ENCODE measurements around the gene TRIM29.

TRIM29 gene

GRCh38 chr11:120104041-120104565 is 33.8 kb downstream of the TRIM29 start:
- Histone ChIP-seq H3K9ac (ENCODE audit: low read length) (no peak overlapping the region), H3K27me3 (ENCODE audit: control insufficient read depth, insufficient read depth, low read length) (peaks cover 19% of the 10 kb centered on the region), H3K9me3 (ENCODE audit: control insufficient read depth, insufficient read depth, low read depth, low read length) (0 out of 2 replicates have a peak, but pooled peaks cover 3% of the 10 kb centered on the region), H3K4me1 (ENCODE audit: control insufficient read depth, insufficient read depth, low read length) (peaks cover 18% of the 10 kb centered on the region), H3K4me3 (ENCODE audit: low read depth, low read length) (no peak overlapping the region), H3K27ac (ENCODE audit: low read depth, low read length) (no peak overlapping the region), H3K36me3 (ENCODE audit: control insufficient read depth, insufficient read depth, low read length) (no peaks in the 10 kb centered on the region)

- peaks cover 24% of the 10 kb centered on the region for H3K4me1 ChIP-seq (ENCODE audit: control insufficient read depth, insufficient read depth, low read length)
- H3K9ac ChIP-seq (ENCODE audit: low read length), result no peak overlapping the region
- H3K27ac ChIP-seq (ENCODE audit: low read depth, low read length), result no peak overlapping the region
- H3K4me3 ChIP-seq (ENCODE audit: low read depth, low read length), result no peak overlapping the region
- H3K27me3 ChIP-seq (ENCODE audit: control insufficient read depth, insufficient read depth, low read length), result peaks cover 32% of the 10 kb centered on the region
- no peaks in the 10 kb centered on the region for H3K36me3 ChIP-seq (ENCODE audit: control insufficient read depth, insufficient read depth, low read length)
- H3K9me3 ChIP-seq (ENCODE audit: control insufficient read depth, insufficient read depth, low read depth, low read length), result 0 out of 2 replicates have a peak, but pooled peaks cover 3% of the 10 kb centered on the region
Observed at GRCh38 chr11:120102864-120103122, 35.1 kb downstream of the TRIM29 start.

- Histone ChIP-seq H3K4me1 (ENCODE audit: control insufficient read depth, insufficient read depth, low read length) (peaks cover 25% of the 10 kb centered on the region), H3K9me3 (ENCODE audit: control insufficient read depth, insufficient read depth, low read depth, low read length) (0 out of 2 replicates have a peak, but pooled peaks cover 3% of the 10 kb centered on the region), H3K27ac (ENCODE audit: low read depth, low read length) (no peak overlapping the region), H3K9ac (ENCODE audit: low read length) (no peak overlapping the region), H3K4me3 (ENCODE audit: low read depth, low read length) (no peak overlapping the region), H3K36me3 (ENCODE audit: control insufficient read depth, insufficient read depth, low read length) (no peaks in the 10 kb centered on the region), H3K27me3 (ENCODE audit: control insufficient read depth, insufficient read depth, low read length) (peaks cover 33% of the 10 kb centered on the region)
Observed at GRCh38 chr11:120102050-120102863, 35.7 kb downstream of the TRIM29 start.

GRCh38 chr11:120098503-120099020 is 39.4 kb downstream of the TRIM29 start:
- no peak overlapping the region for H3K27ac ChIP-seq (ENCODE audit: low read depth, low read length)
- peaks cover 27% of the 10 kb centered on the region for H3K27me3 ChIP-seq (ENCODE audit: control insufficient read depth, insufficient read depth, low read length)

GRCh38 chr11:120097721-120098385 is 40.1 kb downstream of the TRIM29 start:
- Histone ChIP-seq H3K4me1 (ENCODE audit: control insufficient read depth, insufficient read depth, low read length) (peaks cover 28% of the 10 kb centered on the region), H3K27ac (ENCODE audit: low read depth, low read length) (no peak overlapping the region), H3K27me3 (ENCODE audit: control insufficient read depth, insufficient read depth, low read length) (peaks cover 27% of the 10 kb centered on the region), H3K36me3 (ENCODE audit: control insufficient read depth, insufficient read depth, low read length) (no peaks in the 10 kb centered on the region), H3K9ac (ENCODE audit: low read length) (no peak overlapping the region), H3K4me3 (ENCODE audit: low read depth, low read length) (no peak overlapping the region), H3K9me3 (ENCODE audit: control insufficient read depth, insufficient read depth, low read depth, low read length) (no peaks in the 10 kb centered on the region)

More at GRCh38 chr11:120098503-120099020, 39.4 kb downstream of the TRIM29 start:
- Histone ChIP-seq H3K9ac (ENCODE audit: low read length) (no peak overlapping the region), H3K36me3 (ENCODE audit: control insufficient read depth, insufficient read depth, low read length) (no peaks in the 10 kb centered on the region), H3K4me3 (ENCODE audit: low read depth, low read length) (no peak overlapping the region), H3K4me1 (ENCODE audit: control insufficient read depth, insufficient read depth, low read length) (peaks cover 29% of the 10 kb centered on the region), H3K9me3 (ENCODE audit: control insufficient read depth, insufficient read depth, low read depth, low read length) (no peaks in the 10 kb centered on the region)

- H3K27ac ChIP-seq (ENCODE audit: low read depth, low read length), result no peak overlapping the region
- no peak overlapping the region for H3K9ac ChIP-seq (ENCODE audit: low read length)
- peaks cover 27% of the 10 kb centered on the region for H3K27me3 ChIP-seq (ENCODE audit: control insufficient read depth, insufficient read depth, low read length)
- H3K9me3 ChIP-seq (ENCODE audit: control insufficient read depth, insufficient read depth, low read depth, low read length), result no peaks in the 10 kb centered on the region
- H3K36me3 ChIP-seq (ENCODE audit: control insufficient read depth, insufficient read depth, low read length), result no peaks in the 10 kb centered on the region
- H3K4me3 ChIP-seq (ENCODE audit: low read depth, low read length), result no peak overlapping the region
- peaks cover 32% of the 10 kb centered on the region for H3K4me1 ChIP-seq (ENCODE audit: control insufficient read depth, insufficient read depth, low read length)
Observed at GRCh38 chr11:120096369-120097191, 41.3 kb downstream of the TRIM29 start.

- H3K4me3 ChIP-seq (ENCODE audit: low read depth, low read length), result no peak overlapping the region
- H3K4me1 ChIP-seq (ENCODE audit: control insufficient read depth, insufficient read depth, low read length), result peaks cover 32% of the 10 kb centered on the region
- no peaks in the 10 kb centered on the region for H3K9me3 ChIP-seq (ENCODE audit: control insufficient read depth, insufficient read depth, low read depth, low read length)
- no peak overlapping the region for H3K9ac ChIP-seq (ENCODE audit: low read length)
- peaks cover 27% of the 10 kb centered on the region for H3K27me3 ChIP-seq (ENCODE audit: control insufficient read depth, insufficient read depth, low read length)
- no peak overlapping the region for H3K27ac ChIP-seq (ENCODE audit: low read depth, low read length)
- no peaks in the 10 kb centered on the region for H3K36me3 ChIP-seq (ENCODE audit: control insufficient read depth, insufficient read depth, low read length)
Observed at GRCh38 chr11:120095516-120095915, 42.4 kb downstream of the TRIM29 start.

- Histone ChIP-seq H3K9ac (ENCODE audit: low read length) (no peak overlapping the region), H3K27ac (ENCODE audit: low read depth, low read length) (no peak overlapping the region), H3K4me3 (ENCODE audit: low read depth, low read length) (no peak overlapping the region)
Observed at GRCh38 chr11:120091701-120092100, 46.2 kb downstream of the TRIM29 start.

GRCh38 chr11:120091121-120091520 is 46.8 kb downstream of the TRIM29 start:
- H3K9me3 ChIP-seq (ENCODE audit: control insufficient read depth, insufficient read depth, low read depth, low read length), result peaks cover 2% of the 10 kb centered on the region; the same call in 1 of the 2 replicates
- no peaks in the 10 kb centered on the region for H3K27me3 ChIP-seq (ENCODE audit: control insufficient read depth, insufficient read depth, low read length)
- no peak overlapping the region for H3K27ac ChIP-seq (ENCODE audit: low read depth, low read length)
- H3K4me1 ChIP-seq (ENCODE audit: control insufficient read depth, insufficient read depth, low read length), result peaks cover 6% of the 10 kb centered on the region
- H3K9ac ChIP-seq (ENCODE audit: low read length), result no peak overlapping the region
- H3K4me3 ChIP-seq (ENCODE audit: low read depth, low read length), result no peak overlapping the region
- no peaks in the 10 kb centered on the region for H3K36me3 ChIP-seq (ENCODE audit: control insufficient read depth, insufficient read depth, low read length)

More at GRCh38 chr11:120091701-120092100, 46.2 kb downstream of the TRIM29 start:
- no peaks in the 10 kb centered on the region for H3K9me3 ChIP-seq (ENCODE audit: control insufficient read depth, insufficient read depth, low read depth, low read length)
- no peaks in the 10 kb centered on the region for H3K36me3 ChIP-seq (ENCODE audit: control insufficient read depth, insufficient read depth, low read length)
- H3K4me1 ChIP-seq (ENCODE audit: control insufficient read depth, insufficient read depth, low read length), result peaks cover 12% of the 10 kb centered on the region
- no peaks in the 10 kb centered on the region for H3K27me3 ChIP-seq (ENCODE audit: control insufficient read depth, insufficient read depth, low read length)

- Histone ChIP-seq H3K36me3 (ENCODE audit: control insufficient read depth, insufficient read depth, low read length) (no peaks in the 10 kb centered on the region), H3K4me1 (ENCODE audit: control insufficient read depth, insufficient read depth, low read length) (peaks cover 5% of the 10 kb centered on the region), H3K4me3 (ENCODE audit: low read depth, low read length) (no peak overlapping the region), H3K27ac (ENCODE audit: low read depth, low read length) (no peak overlapping the region), H3K27me3 (ENCODE audit: control insufficient read depth, insufficient read depth, low read length) (no peaks in the 10 kb centered on the region), H3K9me3 (ENCODE audit: control insufficient read depth, insufficient read depth, low read depth, low read length) (peaks cover 9% of the 10 kb centered on the region), H3K9ac (ENCODE audit: low read length) (no peak overlapping the region)
Observed at GRCh38 chr11:120090411-120090810, 47.5 kb downstream of the TRIM29 start.

Data from HUES6 (cell line).